Omental fat pad (tissue), 4 donors: ENCODE results near the gene KCNA10. TPM values are rescaled to one million over a fixed set of nuclear protein-coding genes. Genes with fewer than 3 reads are reported as not detected.
"Not testable (repeated sequence)": the region's sequence is repeated elsewhere in the genome, so short reads cannot be mapped to it uniquely, and the experiment has no call there.

Experiments used
- ATAC-seq: fragments of 150-250 bp; one replicate; pipeline ENCODE4 v1.9.1; 2016; ENCODE audit warnings: mild to moderate bottlenecking, moderate library complexity; ENCODE audit not compliant: low FRiP score
- DNase-seq: peaks from one replicate; pipeline ENCODE4 v3.0.0-alpha.2; 2019; ENCODE audit warnings: low spot score
- CTCF ChIP-seq, 3 donors: fragments of 450-650 bp; IDR thresholded peaks; one replicate each; pipeline ENCODE4 v1.5.1; 2016 to 2017; ENCODE audit warnings: antibody characterized with exemption in 3 of 3, mild to moderate bottlenecking in 3 of 3, moderate library complexity in 2 of 3
- total RNA-seq, 4 donors: library from RNA; depleted of rRNA; stranded (reverse); fragments of >200 nt; gene quantifications; one replicate each; pipeline ENCODE4 v1.1.0, GENCODE V29; 2016

Gene KCNA10
- total RNA-seq, 4 donors from 2014 or later = not detected

GRCh38 chr1:110523011-110523410 lies 4.0 kb upstream of the KCNA10 start:
- DNase-seq = no peak
- ATAC-seq = no peak
- no peak for TF ChIP-seq CTCF (IDR thresholded peaks at IDR 0.05)

DNA sequence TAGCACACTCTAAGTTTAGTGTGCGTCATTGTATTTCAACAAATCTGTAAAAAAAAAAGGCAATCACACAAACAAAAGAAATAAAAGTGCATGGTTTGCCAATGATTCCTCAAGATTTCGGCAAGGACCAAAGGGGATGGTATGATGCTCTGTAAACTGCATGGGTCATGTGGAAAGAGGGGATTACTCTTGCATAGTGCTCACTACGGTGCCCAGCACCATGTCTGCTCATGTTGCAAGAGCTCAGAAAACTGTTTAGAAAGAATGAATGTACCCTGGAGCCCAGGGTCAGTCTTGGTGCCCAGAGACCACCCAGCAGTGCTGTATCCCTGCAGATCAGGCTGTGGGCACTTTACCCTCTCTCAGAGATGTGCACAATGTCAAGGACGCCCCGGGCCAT lies 3.6 kb upstream of the KCNA10 start:
- DNase-seq (no peak), ATAC-seq (no peak)
- no peak for TF ChIP-seq CTCF (IDR thresholded peaks at IDR 0.05)

DNA sequence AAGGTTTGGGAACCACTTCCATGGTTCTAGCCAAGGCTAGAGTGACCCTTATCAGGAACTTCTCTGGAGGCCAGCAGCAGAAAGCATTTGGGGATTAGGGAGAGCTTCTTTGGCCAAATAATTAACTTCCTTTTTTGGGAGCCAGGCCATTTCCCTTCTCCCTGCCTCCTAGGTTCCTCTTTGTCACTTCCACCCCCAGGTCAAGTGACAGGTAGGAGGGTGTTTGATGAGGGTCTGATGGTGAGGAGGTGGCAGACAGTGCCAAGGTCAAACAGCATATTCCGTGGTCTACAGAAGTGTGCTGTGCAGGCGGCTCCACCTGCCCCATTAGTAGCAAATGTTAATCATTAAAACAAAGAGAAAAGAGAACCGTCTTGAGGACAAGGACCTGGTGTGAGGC lies 1.9 kb upstream of the KCNA10 start:
- no peak for TF ChIP-seq CTCF (IDR thresholded peaks at IDR 0.05)

GRCh38 chr1:110515891-110516290 lies 3.1 kb downstream of the KCNA10 start:
- ATAC-seq (no peak), DNase-seq (no peak)
- no peak for TF ChIP-seq CTCF (IDR thresholded peaks at IDR 0.05)

More for the DNA sequence above, 1.9 kb upstream of the KCNA10 start:
- DNase-seq (no peak), ATAC-seq (no peak)

GRCh38 chr1:110515041-110515440 lies 3.9 kb downstream of the KCNA10 start:
- DNase-seq (no peak), ATAC-seq (no peak)
- no peak for TF ChIP-seq CTCF (IDR thresholded peaks at IDR 0.05)

GRCh38 chr1:110513511-110513910 lies 5.5 kb downstream of the KCNA10 start:
- no peak for DNase-seq
- ATAC-seq = no peak
- TF ChIP-seq CTCF (IDR thresholded peaks at IDR 0.05) = no peak

DNA sequence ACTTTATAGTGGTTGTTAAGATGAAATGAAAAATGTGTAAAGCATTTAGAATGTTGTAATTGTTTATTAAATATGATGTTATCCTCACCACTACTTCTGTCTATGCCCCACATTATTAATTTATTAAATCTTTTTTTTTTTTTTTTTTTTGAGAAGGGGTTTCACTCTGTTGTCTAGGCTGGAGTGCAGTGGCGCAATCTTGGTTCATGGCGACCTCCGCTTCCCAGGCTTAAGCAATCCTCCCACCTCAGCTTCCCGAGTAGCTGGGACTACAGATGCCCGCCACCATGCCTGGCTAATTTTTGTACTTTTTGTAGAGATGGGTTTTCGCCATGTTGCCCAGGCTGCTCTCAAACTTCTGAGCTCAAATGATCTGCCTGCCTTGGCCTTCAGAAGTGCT lies 7.5 kb downstream of the KCNA10 start:
- DNase-seq (no peak), ATAC-seq (no peak)
- no peak for TF ChIP-seq CTCF (IDR thresholded peaks at IDR 0.05)

DNA sequence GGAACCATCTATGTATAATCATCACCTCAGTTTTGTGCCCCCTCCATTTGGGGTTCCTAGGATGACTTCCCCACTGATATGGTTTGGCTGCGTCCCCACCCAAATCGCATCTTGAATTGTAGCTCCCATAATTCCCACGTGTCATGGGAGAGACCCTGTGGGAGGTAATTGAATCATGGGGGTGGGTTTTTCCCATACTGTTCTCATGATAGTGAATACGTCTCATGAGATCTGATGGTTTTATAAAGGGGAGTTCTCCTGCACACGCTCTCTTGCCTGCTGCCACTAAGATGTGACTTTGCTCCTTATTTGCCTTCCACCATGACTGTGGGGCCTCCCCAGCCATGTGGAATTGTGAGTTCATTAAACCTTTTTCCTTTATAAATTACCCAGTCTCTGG lies 8.1 kb downstream of the KCNA10 start:
- ATAC-seq, DNase-seq: not testable (repeated sequence)
